ENCODE data around the gene DRD2. TPM values are rescaled to one million over a fixed set of nuclear protein-coding genes. Genes with fewer than 3 reads are reported as not detected.

Gene DRD2
- total and polyA plus RNA-seq, 10 donors = not detected

DNA sequence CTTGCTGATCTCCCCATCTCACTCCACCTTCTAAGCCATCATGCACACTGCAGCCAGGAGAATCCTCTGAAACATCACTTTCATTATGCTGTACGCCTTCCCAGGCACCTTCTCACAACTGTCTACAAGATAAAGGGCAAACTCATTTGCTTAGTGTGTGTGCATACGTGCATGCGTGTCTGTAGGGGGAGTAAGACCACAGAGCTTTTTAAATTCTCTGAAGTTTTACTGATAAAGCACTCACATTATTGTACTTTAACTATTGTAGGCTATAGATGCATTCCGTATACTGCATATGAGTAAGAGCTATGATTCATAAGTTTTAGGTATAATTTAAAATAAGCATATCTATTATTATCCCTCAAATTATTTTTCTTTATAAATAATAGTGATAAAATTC is 102.9 kb downstream of the DRD2 start:
- DNase-seq = no peak
- TF ChIP-seq POLR2A (IDR thresholded peaks at IDR 0.05) (no peak), POLR2AphosphoS5 (IDR thresholded peaks at IDR 0.05) (no peak)
- TF ChIP-seq, protein P1, sequence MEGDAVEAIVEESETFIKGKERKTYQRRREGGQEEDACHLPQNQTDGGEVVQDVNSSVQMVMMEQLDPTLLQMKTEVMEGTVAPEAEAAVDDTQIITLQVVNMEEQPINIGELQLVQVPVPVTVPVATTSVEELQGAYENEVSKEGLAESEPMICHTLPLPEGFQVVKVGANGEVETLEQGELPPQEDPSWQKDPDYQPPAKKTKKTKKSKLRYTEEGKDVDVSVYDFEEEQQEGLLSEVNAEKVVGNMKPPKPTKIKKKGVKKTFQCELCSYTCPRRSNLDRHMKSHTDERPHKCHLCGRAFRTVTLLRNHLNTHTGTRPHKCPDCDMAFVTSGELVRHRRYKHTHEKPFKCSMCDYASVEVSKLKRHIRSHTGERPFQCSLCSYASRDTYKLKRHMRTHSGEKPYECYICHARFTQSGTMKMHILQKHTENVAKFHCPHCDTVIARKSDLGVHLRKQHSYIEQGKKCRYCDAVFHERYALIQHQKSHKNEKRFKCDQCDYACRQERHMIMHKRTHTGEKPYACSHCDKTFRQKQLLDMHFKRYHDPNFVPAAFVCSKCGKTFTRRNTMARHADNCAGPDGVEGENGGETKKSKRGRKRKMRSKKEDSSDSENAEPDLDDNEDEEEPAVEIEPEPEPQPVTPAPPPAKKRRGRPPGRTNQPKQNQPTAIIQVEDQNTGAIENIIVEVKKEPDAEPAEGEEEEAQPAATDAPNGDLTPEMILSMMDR (IDR thresholded peaks at IDR 0.05 in 8 of 11, conservative IDR thresholded peaks at IDR 0.05 in 3 of 11) = no peak
- Histone ChIP-seq H3K36me3 (peaks cover 0 to 59% (median 14%) of the 10 kb centered on the region in 6 donors), H3K4me1 (peaks cover 0 to 12% (median 2%) of the 10 kb centered on the region in 6 donors), H3K4me3 (no peak overlapping the region), H3K9me3 (no peaks in the 10 kb centered on the region), H3K27me3 (replicated peaks in 1 of 7) (no peaks in the 10 kb centered on the region), H3K27ac (no peak overlapping the region)
- intact Hi-C loops (cut with DNase I; ENCODE audit: low total_unique reads) = no loop called here
- 81 to 88% (median 87%) methylated on average over 4 of the region's 4 CpGs for WGBS, 5 donors

DNA sequence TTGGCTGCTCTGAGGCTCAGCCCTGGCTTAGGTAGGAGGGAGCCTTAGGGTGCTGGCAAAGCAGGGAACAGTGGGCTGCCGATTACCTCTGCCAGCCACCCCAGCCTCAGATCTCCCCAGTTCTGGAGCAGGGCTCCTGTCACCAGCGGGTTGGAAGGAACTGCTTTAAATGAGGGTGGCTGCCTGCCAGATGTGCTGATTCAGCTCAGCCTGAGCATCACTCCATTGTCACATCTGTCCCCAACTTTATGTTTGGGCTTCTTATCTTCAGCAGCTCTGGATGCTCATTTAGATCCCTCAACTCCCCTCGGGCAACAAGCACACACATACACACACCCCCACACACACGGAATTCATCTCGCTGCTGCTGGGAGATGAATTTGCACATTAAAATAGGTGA is 104.6 kb downstream of the DRD2 start:
- no peak for TF ChIP-seq POLR2A (IDR thresholded peaks at IDR 0.05)
- TF ChIP-seq POLR2AphosphoS5 (IDR thresholded peaks at IDR 0.05) = no peak
- TF ChIP-seq, protein P1 (IDR thresholded peaks at IDR 0.05 in 8 of 11, conservative IDR thresholded peaks at IDR 0.05 in 3 of 11) = no peak
- no peak overlapping the region for H3K4me3 ChIP-seq
- peaks cover 0 to 4% (median 0%) of the 10 kb centered on the region in 6 donors for H3K4me1 ChIP-seq
- no peak for DNase-seq
- H3K27me3 ChIP-seq (replicated peaks in 1 of 7) = no peaks in the 10 kb centered on the region
- intact Hi-C loops (cut with DNase I; ENCODE audit: low total_unique reads) = no loop called here
- no peak overlapping the region for H3K27ac ChIP-seq
- H3K36me3 ChIP-seq = peaks cover 0 to 76% (median 16%) of the 10 kb centered on the region in 6 donors
- H3K9me3 ChIP-seq = no peaks in the 10 kb centered on the region
- WGBS, 5 donors = 74 to 92% (median 81%) methylated on average over 5 of the region's 5 CpGs

DNA sequence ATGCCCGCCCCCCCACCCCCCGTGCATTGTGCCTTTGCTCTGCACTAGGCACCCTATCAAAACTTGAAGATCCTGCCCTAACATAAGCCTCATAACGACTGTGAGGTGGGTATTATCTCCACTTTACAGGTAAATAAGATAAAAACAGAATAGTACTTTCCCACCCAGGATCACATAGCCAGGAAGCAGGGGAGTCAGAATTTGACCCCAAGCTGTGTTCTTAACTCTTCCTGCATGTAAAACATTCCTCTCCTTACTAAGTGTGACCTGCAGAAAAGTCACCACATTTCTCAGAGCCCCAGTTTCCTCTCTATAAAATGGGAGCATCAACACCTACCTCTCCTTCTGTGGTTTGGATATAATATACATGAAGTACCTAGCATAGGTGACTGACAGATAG is 105.8 kb downstream of the DRD2 start:
- H3K36me3 ChIP-seq = peaks cover 0 to 88% (median 28%) of the 10 kb centered on the region in 6 donors
- peaks cover 0 to 4% (median 0%) of the 10 kb centered on the region in 6 donors for H3K4me1 ChIP-seq
- no peaks in the 10 kb centered on the region for H3K9me3 ChIP-seq
- H3K27me3 ChIP-seq (replicated peaks in 1 of 7) = no peaks in the 10 kb centered on the region
- H3K27ac ChIP-seq = no peak overlapping the region
- WGBS, 5 donors = 74 to 90% (median 84%) methylated on average over 3 of the region's 3 CpGs
- intact Hi-C loops (cut with DNase I; ENCODE audit: low total_unique reads) = no loop called here
- no peak overlapping the region for H3K4me3 ChIP-seq
- DNase-seq = no peak
- TF ChIP-seq, protein P1 (IDR thresholded peaks at IDR 0.05 in 8 of 11, conservative IDR thresholded peaks at IDR 0.05 in 3 of 11) = no peak
- TF ChIP-seq POLR2A (IDR thresholded peaks at IDR 0.05) (no peak), POLR2AphosphoS5 (IDR thresholded peaks at IDR 0.05) (no peak)

DNA sequence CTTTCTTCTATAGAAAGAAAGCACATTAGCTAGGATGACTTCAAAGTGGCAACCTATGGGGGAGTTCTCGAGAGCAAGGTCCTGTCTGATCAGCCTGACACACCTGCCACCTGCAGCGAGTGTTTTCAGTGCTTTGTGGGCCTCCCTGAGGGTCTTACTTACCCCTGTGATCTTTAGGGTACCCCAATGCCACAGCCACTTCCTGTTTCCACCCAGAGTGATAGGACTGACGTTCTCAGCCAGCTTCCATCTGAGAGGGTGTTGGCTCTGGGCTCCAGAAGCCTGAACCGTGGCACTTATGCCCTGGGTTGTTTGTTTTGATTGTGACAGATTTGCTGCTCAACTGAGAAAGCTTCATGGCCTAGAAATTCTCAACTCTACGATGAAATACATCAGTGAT is 109.3 kb downstream of the DRD2 start:
- TF ChIP-seq, protein P1 (IDR thresholded peaks at IDR 0.05 in 8 of 11, conservative IDR thresholded peaks at IDR 0.05 in 3 of 11) = no peak
- TF ChIP-seq POLR2AphosphoS5 (IDR thresholded peaks at IDR 0.05) (no peak), POLR2A (IDR thresholded peaks at IDR 0.05) (no peak)
- WGBS, 5 donors = 56 to 65% (median 62%) methylated on average over 5 of the region's 5 CpGs
- Histone ChIP-seq H3K36me3 (peaks cover 5 to 99% (median 48%) of the 10 kb centered on the region in 6 donors), H3K27me3 (replicated peaks in 1 of 7) (no peaks in the 10 kb centered on the region), H3K27ac (no peak overlapping the region), H3K4me1 (no peaks in the 10 kb centered on the region), H3K4me3 (no peak overlapping the region), H3K9me3 (no peaks in the 10 kb centered on the region)
- DNase-seq = no peak
- intact Hi-C loops (cut with DNase I; ENCODE audit: low total_unique reads) = no loop called here

Data from spleen (tissue), 11 donors.